Breast epithelium (tissue), 4 donors: ENCODE results near the gene RPS6KC1. TPM values are rescaled to one million over a fixed set of nuclear protein-coding genes. Genes with fewer than 3 reads are reported as not detected.

ENCODE experiments used
- DNase-seq, 2 donors: peaks; one replicate each; pipeline ENCODE4 v3.0.0-alpha.2; 2019; ENCODE audit warnings: low spot score in 2 of 2
- H3K27ac ChIP-seq, 2 donors: fragments of 200-600 bp; sonication (generic) in 1 of 2; one replicate each; pipeline ENCODE4 v1.5.1; 2016 to 2019; ENCODE audit warnings: mild to moderate bottlenecking in 1 of 2
- H3K27me3 ChIP-seq, 2 donors: fragments of 200-600 bp; sonication (generic) in 1 of 2; one replicate each; pipeline versions ENCODE4 v1.5.1 to v1.6.0; 2017 to 2019; ENCODE audit warnings: control low read depth in 1 of 2, mild to moderate bottlenecking in 1 of 2
- H3K36me3 ChIP-seq: fragments of 200-600 bp; one replicate; pipeline ENCODE4 v1.5.1; 2019
- H3K4me1 ChIP-seq, 2 donors: fragments of 200-600 bp; sonication (generic); one replicate each; pipeline ENCODE4 v1.5.1; 2016 to 2019; ENCODE audit warnings: control low read depth in 1 of 2
- H3K4me3 ChIP-seq, 3 donors: fragments of 200-600 bp; sonication (generic); 1 replicate in 2 of 3; 2 replicates in 1 of 3; pipeline ENCODE4 v1.5.1; 2016 to 2019; ENCODE audit warnings: mild to moderate bottlenecking in 3 of 3, moderate library complexity in 2 of 3
- H3K9me3 ChIP-seq, 2 donors: fragments of 200-600 bp; sonication (generic) in 1 of 2; one replicate each; pipeline ENCODE4 v1.5.1; 2016 to 2019; ENCODE audit warnings: control low read depth in 1 of 2
- CTCF ChIP-seq, 3 donors: fragments of 450-650 bp; IDR thresholded peaks; one replicate each; pipeline ENCODE4 v1.5.1; 2016 to 2017; ENCODE audit warnings: antibody characterized with exemption in 3 of 3, mild to moderate bottlenecking in 3 of 3, moderate library complexity in 3 of 3
- POLR2A ChIP-seq: fragments of 450-650 bp; IDR thresholded peaks from one replicate; pipeline ENCODE4 v1.6.1; 2016; ENCODE audit warnings: antibody characterized with exemption, mild to moderate bottlenecking, moderate library complexity
- POLR2AphosphoS5 ChIP-seq, 3 donors: sonication (generic); formaldehyde crosslinking; IDR thresholded peaks; one replicate each; pipeline ENCODE4 v1.6.1; 2017; ENCODE audit warnings: antibody characterized with exemption in 3 of 3
- intact Hi-C: fragments of 100-400 bp; cut with DNase I; formaldehyde crosslinking; loops from one replicate; pipeline ENCODE4 v1.15.1; 2023; ENCODE audit warnings: low total_unique reads
- total RNA-seq, 3 donors: library from RNA; depleted of rRNA; stranded (reverse); fragments of >200 nt; gene quantifications; one replicate each; pipeline ENCODE4 v1.1.0, GENCODE V29; 2016

Gene RPS6KC1
- total RNA-seq, 3 donors from 2014 or later: 26.2 to 32.1 (median 28.2) TPM

GRCh38 chr1:213284626-213285025 lies 233.6 kb downstream of the RPS6KC1 start:
- H3K9me3 ChIP-seq: no peaks in the 10 kb centered on the region
- no peak overlapping the region for H3K27ac ChIP-seq
- DNase-seq: no peak
- no peaks in the 10 kb centered on the region for H3K4me1 ChIP-seq
- intact Hi-C loops: no loop called here
- TF ChIP-seq CTCF (IDR thresholded peaks at IDR 0.05): no peak
- no peak for TF ChIP-seq POLR2AphosphoS5 (IDR thresholded peaks at IDR 0.05)
- TF ChIP-seq POLR2A: no peak
- H3K36me3 ChIP-seq: no peaks in the 10 kb centered on the region
- H3K4me3 ChIP-seq: no peak overlapping the region
- H3K27me3 ChIP-seq: no peaks in the 10 kb centered on the region

GRCh38 chr1:213286235-213286634 lies 235.2 kb downstream of the RPS6KC1 start:
- intact Hi-C loops: no loop called here
- TF ChIP-seq POLR2AphosphoS5 (IDR thresholded peaks at IDR 0.05): no peak
- TF ChIP-seq CTCF (IDR thresholded peaks at IDR 0.05): no peak
- no peak for TF ChIP-seq POLR2A
- Histone ChIP-seq H3K4me1 (no peaks in the 10 kb centered on the region), H3K27ac (no peak overlapping the region), H3K36me3 (no peaks in the 10 kb centered on the region), H3K27me3 (no peaks in the 10 kb centered on the region), H3K9me3 (no peaks in the 10 kb centered on the region), H3K4me3 (no peak overlapping the region)
- DNase-seq: no peak

GRCh38 chr1:213287987-213288386 lies 236.9 kb downstream of the RPS6KC1 start:
- intact Hi-C loops: no loop called here
- H3K9me3 ChIP-seq: no peaks in the 10 kb centered on the region
- no peak overlapping the region for H3K4me3 ChIP-seq
- H3K27ac ChIP-seq: no peak overlapping the region
- H3K27me3 ChIP-seq: no peaks in the 10 kb centered on the region
- TF ChIP-seq POLR2A (no peak), CTCF (IDR thresholded peaks at IDR 0.05) (no peak), POLR2AphosphoS5 (IDR thresholded peaks at IDR 0.05) (no peak)
- H3K4me1 ChIP-seq: no peaks in the 10 kb centered on the region
- DNase-seq: no peak
- no peaks in the 10 kb centered on the region for H3K36me3 ChIP-seq

GRCh38 chr1:213291526-213291925 lies 240.5 kb downstream of the RPS6KC1 start:
- no peaks in the 10 kb centered on the region for H3K4me1 ChIP-seq
- intact Hi-C loops: no loop called here
- no peak overlapping the region for H3K4me3 ChIP-seq
- no peak overlapping the region for H3K27ac ChIP-seq
- peaks cover 0 to under 1% of the 10 kb centered on the region in 2 donors for H3K9me3 ChIP-seq
- no peaks in the 10 kb centered on the region for H3K27me3 ChIP-seq
- DNase-seq: no peak
- TF ChIP-seq POLR2A (no peak), POLR2AphosphoS5 (IDR thresholded peaks at IDR 0.05) (no peak), CTCF (IDR thresholded peaks at IDR 0.05) (no peak)
- no peaks in the 10 kb centered on the region for H3K36me3 ChIP-seq

- no peaks in the 10 kb centered on the region for H3K27me3 ChIP-seq
- intact Hi-C loops: no loop called here
- no peak for DNase-seq
- no peak for TF ChIP-seq POLR2A
- no peak for TF ChIP-seq POLR2AphosphoS5 (IDR thresholded peaks at IDR 0.05)
- TF ChIP-seq CTCF (IDR thresholded peaks at IDR 0.05): no peak
- no peaks in the 10 kb centered on the region for H3K4me1 ChIP-seq
- peaks cover 0 to 11% of the 10 kb centered on the region in 2 donors for H3K9me3 ChIP-seq
- no peak overlapping the region for H3K4me3 ChIP-seq
- no peaks in the 10 kb centered on the region for H3K36me3 ChIP-seq
- H3K27ac ChIP-seq: no peak overlapping the region
Observed at GRCh38 chr1:213292614-213293013, 241.6 kb downstream of the RPS6KC1 start.
